DOHH2 (cell line): ENCODE data around the gene TLK2.
"Not testable (repeated sequence)": the region's sequence is repeated elsewhere in the genome, so short reads cannot be mapped to it uniquely, and the experiment has no call there.

Experiments used
- CTCF ChIP-seq: fragments of 200-600 bp; sonication (generic); IDR thresholded peaks from one replicate; pipeline ENCODE4 v1.5.1; 2014; ENCODE audit warnings: antibody characterized with exemption, mild to moderate bottlenecking, low read depth, low read length; ENCODE audit not compliant: poor library complexity, severe bottlenecking
- EZH2phosphoT487 ChIP-seq: fragments of 200-600 bp; sonication (generic); IDR thresholded peaks from 2 replicates; pipeline ENCODE4 v1.6.1; 2017; ENCODE audit warnings: borderline replicate concordance, mild to moderate bottlenecking, antibody characterized with exemption, low read length, moderate library complexity, mixed read lengths

DNA sequence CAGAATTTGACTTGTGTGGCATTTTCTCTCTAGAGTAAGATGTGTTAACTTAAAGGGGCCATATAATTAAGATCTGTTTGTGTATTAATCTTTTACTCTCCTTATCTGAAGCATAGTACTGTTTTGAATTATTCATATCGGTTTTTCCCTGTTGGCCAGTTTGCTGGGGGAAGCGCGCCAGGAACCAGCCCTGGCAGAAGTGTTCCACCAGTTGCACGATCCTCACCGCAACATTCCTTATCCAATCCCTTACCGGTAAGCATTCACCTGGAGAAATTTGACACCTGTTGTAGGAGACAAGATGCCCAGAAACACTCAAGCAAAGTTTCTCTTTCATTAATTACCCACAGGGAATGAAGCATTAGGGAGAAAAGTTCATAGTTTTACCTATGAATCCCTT is 45.5 kb downstream of the TLK2 start:
- TF ChIP-seq CTCF, EZH2phosphoT487: not testable (repeated sequence)
